ENCODE results near the gene UPP2.

UPP2 gene

DNA sequence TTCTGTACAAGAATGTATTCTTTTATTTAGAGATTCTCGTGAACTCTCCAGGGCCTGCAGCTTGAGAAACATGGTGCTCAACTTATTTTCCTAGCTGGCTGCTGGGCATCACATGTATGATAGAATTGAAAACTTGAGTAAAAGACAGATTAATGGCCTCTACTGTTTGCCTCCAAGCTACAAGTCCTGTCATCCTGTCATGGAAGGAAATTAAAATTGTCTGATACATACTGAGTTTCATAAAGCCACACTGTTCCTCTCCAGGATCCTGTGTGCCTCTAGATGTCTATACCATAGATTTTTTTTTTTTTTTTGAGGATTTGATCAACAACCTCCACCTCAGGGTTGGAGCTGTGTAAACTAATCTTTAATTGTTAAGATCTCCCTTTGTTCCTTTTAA is 38.5 kb downstream of the UPP2 start:
- DNase-seq (ENCODE audit: low spot score) (no peak), FAIRE-seq (no peak)

DNA sequence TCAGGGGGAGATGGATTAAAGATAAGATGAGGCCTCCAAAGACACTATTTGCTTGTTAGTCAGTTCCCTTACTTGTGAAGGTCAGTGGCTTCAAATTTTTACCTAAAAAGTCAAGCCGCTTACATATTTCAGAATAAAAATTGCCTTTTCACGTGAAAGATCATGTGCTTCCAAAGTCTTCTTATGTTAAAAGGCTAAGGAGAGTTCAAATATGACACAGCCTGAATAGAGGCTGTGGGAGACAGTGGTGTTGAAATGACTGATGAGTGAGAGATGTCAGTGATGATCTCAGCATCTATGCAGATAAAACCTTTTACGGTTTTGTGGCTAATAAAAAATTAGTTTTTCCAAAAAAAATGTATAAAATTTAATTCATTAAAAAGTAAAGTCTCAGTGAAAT is 40.5 kb downstream of the UPP2 start:
- no peak for FAIRE-seq
- DNase-seq (ENCODE audit: low spot score), result no peak

DNA sequence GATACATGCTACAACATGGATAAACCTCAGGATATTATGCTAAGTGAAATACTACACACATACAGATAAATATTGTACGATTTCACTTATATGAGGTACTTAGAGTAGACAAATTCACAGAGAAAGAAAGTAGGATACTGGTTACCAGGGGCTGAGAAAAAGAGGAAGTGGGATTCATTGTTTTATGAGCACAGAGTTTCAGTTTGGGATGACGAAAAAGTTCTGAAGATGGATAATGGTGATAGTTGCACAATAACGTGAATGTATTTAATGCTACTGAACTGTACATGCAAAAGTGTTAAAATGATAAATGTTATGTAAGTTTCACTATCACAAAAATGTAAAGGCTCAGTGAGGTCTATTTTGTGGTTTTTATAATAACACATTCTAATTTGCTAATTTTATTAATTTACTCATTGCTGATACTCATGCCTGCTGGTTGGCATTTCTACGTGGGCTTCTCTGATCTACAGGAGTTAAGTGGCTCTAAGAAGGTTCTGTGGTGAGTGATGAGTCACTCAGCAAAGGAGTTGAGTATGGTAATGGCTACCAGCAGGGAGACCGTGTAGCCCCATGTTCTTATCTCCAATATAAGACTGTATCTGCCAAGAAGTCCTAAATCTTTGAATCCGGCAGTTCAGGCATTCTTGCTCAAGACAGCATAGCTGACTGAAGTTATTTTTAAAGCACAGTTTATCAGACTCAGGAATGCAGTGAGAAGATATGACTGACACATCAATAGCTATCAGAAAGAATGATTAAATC is 41.1 kb downstream of the UPP2 start:
- FAIRE-seq, result no peak
- no peak for DNase-seq (ENCODE audit: low spot score)

DNA sequence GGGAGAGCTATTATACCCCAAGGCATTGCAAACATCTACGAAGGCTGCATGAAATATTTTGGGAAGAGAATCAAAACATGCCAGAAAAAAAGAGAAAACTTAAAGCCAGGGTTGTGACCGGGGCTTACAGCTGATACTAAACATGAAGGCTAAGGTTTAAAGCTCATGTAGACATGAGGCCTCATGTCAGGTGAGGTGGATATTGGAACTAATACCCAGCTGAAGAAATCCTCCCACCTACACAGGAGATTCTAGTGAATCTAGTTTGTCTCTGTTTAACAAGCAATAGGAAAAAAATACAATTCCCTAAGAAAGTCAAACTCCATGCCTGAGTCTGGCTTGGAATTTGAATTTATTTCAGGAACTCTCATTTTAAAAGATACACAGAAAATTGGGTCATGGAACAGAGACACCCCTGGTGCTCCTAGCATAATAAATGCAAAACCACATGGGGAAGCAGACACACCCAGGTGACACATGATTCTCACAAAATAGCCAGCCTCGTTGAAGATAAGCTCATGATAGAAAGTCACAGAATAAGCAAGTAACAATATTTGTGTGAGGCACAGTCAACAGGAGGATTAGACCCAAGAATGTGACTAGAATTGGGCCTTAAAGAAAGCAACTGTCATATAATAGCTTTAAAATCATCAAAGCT is 42.2 kb downstream of the UPP2 start:
- DNase-seq (ENCODE audit: low spot score), result no peak
- FAIRE-seq, result no peak

DNA sequence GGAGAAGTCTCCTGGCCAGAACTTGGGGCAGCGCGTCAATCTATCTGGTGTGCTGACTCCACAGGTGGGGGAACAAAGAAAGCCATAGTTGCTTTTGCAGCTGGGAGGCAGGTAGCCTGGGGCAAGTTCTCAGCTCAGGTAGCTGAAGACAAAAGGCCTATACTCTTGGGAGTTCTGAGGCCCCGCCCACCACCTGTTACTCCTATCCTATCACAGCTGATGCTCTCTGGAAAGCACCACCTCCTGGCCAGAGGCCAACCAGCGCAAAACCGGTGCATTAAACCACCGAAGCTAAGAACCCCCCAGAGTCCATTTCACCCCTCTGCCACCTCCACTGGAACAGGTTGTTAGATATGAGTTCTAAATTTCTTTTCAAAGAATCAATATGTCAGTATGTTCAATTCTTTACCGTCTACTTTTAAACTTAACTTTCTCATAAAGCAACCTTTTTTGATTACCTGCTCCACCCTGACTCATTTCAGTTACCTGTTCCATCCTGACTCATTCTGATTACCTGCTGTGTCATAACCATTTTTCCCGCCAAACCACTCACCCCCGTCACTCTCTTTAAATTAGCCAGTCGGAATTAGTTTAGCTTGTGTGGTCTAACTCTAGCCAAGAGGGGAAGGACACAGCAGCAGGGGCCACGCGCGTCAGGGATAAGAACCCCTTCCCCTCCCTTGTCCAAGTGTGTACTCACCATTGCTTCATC is 43.4 kb downstream of the UPP2 start:
- DNase-seq (ENCODE audit: low spot score) (no peak), FAIRE-seq (no peak)

DNA sequence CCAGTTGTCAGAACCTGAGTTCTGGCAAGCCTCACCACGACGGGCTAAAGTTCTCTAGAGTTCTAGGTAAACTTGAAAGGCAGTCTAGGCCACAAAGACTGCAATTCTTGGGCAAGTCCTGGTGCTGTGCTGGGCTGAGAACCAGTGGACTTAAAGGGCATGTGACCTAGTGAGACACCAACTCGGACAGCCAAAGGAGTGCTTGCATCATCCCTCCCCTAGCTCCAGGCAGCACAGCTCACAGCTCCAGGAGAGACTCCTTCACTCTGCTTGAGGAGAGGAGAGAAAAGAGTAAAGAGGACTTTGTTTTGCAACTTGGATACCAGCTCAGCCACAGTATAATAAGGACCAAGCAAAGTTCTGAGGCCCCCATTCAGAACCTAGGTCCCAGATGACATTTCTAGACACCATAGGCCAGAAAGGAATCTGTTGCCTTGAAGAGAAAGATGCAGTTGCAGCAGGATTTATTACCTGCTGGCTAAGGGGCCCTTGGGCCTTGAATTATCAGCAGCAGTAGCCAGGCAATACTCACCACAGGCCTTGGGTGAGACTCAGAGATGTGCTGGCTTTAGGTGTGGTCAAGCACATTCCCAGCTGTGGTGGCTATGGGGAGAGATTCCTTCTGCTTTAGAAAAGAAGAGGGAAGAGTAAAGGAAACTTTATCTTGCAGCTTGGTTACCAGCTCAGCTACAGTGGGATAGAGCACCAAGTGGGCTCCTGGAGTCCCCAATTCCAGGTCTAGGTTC is 51.8 kb downstream of the UPP2 start:
- no peak for DNase-seq (ENCODE audit: low spot score)
- no peak for FAIRE-seq

DNA sequence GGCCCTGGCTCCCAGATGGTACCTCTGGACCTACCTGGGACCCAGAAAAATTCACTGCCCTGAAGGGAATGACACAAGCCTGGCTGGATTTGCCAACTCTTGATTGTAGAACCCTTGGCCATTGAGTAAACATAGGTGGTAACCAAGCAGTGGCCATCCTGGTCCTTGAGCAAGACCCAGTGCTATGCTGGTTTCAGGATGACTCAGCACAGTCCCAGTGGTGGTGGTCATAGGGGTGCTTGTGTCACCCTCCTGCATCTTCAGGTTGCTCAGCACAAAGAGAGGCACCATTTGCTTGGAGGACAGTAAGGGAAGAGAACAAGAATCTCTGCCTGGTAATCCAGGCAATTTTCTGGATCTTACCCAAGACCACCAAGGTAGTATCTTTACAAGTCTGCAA is 52.9 kb downstream of the UPP2 start:
- FAIRE-seq, result no peak
- no peak for DNase-seq (ENCODE audit: low spot score)

DNA sequence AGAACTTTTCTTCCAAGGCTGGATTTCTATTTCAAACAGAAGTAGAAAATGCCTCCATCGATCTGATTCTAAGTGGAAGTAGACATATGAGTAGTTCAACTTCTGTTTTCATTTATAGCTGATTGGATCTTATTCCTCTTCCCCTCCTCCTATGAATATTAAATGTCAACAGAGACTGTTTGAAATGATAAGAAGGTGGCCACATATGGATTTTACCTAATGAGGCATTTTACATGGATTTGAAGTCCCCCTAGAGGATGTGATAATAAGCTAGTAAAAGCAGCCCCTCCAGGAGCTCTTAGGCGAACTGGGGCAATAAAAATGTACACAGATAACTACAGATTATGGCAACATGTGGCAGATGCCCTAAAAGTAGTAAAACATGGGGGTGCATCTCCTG is 71.0 kb downstream of the UPP2 start:
- no peak for DNase-seq (ENCODE audit: low spot score)
- no peak for FAIRE-seq

DNA sequence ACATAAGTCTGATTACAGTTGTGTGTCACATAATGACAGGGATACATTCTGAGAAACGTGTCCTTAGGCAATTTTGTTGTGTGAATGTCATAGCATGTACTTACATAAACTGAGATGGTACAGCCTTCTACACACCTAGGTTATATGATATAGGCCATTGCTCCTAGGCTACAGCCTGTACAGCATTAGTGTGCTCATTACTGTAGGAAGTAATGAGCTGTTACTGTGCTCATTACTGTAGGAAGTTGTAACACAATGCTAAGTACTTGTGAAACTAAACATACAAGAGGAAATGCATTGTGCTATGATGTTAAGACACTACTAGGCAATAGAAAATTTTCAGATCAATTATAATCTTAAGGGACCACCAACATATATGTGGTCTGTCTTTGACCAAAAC is 72.8 kb downstream of the UPP2 start:
- no peak for FAIRE-seq

DNA sequence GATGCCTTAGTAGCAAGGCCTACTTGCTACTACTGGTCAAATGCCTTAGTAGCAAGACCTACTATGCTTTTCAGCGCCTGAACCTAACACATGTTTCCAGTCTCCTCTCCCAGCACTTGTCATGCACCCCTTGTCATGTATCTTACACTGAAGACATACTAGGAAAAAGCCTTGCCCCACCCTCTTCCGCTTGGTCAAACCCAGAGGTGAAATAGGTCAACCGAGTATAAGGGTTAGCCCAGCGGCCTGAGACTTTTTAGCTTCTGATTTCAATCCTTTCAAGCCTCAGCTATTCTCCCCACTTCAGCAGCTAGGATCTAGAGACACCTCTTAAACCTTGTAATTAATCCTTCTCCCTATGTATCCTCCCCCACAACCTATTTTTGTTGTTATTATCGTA is 73.3 kb downstream of the UPP2 start:
- DNase-seq (ENCODE audit: low spot score) (no peak), FAIRE-seq (no peak)

More for the DNA sequence above, 72.8 kb downstream of the UPP2 start:
- no peak for DNase-seq (ENCODE audit: low spot score)

DNA sequence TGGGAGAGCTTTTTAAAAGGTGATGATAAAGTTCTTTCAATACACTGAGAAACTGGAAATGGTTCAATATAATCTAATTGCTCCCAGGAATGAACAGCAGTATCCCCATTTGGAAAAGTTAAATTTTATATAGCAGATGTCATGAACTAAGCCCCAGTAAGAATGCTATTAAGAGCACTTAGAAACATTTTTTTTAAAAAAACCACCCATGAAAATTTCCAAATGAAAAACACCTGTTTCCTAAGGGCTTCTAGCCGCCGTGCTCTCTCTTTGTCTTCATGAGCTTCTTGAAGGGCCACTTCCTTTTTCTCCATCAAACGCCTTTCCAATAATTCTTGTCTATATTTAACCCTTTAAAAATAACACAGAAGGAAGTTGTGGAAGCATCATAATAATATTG is 77.0 kb downstream of the UPP2 start:
- DNase-seq (ENCODE audit: low spot score) (no peak), FAIRE-seq (no peak)

DNA sequence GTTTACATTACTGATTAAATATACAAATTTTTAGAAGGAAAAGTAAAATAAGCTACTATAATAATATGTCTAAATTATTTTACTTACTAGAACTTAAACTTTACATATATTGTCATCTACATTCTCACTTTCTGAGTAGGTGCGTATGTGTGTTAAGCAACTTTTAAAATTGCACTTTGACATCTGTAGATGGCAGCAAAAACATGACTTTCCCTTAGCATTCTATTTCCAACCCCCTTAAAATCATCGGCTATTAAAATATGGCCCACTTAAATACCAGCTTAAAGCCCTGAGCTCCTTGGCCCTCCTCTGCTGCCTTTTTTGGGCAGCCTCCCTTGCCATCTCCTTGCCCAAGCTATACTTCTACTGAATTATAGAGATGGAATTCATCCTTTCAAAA is 78.0 kb downstream of the UPP2 start:
- FAIRE-seq (no peak), DNase-seq (ENCODE audit: low spot score) (peak; percentile 10)

DNA sequence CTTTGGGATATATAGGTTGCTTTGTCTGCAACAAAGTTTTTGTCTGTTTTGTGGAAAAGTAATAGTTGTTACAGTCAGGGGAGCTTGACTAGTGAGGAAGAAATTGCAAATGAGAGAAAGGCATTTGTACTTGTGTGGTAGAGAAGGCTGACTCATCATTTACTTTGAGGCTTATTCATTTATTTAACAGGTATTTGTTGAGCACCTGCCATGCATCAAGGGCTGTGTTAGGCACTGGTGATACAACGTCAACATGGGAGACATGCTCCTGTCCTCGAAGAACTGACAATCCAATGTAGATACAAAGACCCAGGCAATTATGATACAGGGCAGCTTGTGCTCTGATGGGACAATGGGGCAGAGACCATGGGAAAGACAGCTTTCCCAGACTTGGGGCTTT is 79.5 kb downstream of the UPP2 start:
- DNase-seq (ENCODE audit: low spot score) (no peak), FAIRE-seq (no peak)

DNA sequence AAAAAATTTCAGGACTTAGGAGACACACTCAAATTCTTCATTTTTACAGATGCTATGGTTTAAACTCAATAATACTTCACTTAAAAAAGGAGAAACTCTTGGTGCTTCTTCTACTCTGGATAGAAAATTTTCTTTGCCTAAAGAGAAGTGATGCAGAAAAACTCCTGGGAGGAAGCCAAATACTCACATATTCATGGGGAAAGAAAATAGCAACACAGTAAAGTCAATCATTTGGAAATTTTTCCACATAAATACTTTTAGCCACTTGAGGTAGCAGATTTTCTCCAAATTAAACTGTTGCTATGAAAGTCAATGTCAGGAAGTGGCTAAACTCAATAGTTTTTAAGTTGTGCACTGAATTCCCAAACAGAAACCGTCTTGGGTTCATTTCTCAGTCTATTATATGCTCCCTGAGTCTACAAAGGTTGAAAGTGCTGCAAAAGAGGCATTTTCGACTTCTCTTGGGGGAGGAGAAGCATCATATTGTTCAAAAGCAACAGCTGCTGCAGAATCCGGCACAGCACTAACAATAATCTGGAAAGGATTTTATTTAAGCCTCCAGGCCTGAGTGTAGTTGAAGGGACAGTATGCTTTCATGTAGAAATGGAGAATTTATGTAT is 81.1 kb downstream of the UPP2 start:
- no peak for FAIRE-seq
- DNase-seq (ENCODE audit: low spot score), result no peak

DNA sequence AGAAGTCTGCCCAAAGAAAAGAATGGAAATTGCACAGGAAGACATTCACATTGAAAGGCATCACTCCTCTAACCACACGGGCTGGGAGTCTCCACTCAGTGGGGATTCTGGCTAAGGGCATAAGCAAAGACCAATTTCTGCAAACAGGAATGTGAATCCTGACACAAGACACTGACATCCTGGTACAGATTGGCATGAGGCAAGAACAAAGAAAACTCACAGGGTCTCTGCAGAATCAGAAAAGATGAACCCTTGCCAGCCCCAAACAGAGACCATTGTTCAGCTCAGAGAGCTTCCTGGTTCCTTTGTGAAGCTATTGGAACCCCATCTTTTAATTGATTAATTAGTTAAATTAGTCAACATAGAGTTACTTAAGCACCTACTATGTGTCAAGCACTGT is 82.3 kb downstream of the UPP2 start:
- no peak for DNase-seq (ENCODE audit: low spot score)
- no peak for FAIRE-seq

DNA sequence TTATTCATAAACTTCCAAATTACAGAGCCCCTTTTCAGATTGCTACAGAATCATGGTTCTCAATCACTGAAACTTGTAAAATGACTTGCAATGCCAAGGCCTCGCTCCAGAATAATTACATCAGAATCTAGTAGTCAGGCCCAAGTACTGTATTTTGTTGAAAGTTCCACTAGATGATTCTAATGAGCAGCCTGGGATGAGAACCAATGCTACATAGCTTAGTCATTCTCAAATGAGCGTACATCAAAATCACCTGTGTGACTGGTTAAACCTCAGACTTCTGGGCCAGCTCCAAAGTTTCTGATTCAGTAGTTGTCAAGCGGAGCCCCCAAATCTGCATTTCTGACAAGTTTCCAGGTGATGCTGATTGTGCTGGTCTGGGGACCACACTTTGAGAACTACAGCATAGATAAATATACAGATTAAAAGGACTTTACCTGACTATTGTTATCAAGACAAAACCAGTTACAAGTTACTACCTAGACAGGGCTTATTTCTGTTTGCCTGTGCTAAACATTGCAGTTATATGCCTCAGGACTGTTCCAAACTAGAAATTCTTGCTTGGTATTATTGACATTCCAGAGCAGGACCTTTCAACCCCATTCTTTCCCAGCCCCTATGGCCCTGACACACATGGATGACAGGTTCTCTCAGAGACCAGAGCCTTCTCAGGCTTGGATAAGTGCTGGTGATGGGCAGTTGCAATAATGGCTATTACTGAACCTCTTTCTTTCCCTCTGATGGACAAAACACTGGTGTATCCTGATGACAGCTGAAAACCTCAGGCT is 83.1 kb downstream of the UPP2 start:
- DNase-seq (ENCODE audit: low spot score) (no peak), FAIRE-seq (no peak)

Data from urothelium cell line (cell line).